Stimulated activated CD4-positive, alpha-beta T cell treated with anti-CD3 and anti-CD28 coated beads, Interleukin-4, amount 100 ng/mL, for 48 hours (primary cell): ENCODE results near the gene TTC24.
"Not testable (repeated sequence)": the region's sequence is repeated elsewhere in the genome, so short reads cannot be mapped to it uniquely, and the experiment has no call there.

Experiments used
- DNase-seq, 2 donors: peaks; one replicate each; pipeline ENCODE4 v3.0.0-alpha.2; 2020; ENCODE audit warnings: low read depth in 2 of 2

The TTC24 gene

GRCh38 chr1:156587927-156588326 is 8.4 kb downstream of the TTC24 start:
- not testable (repeated sequence) for DNase-seq

GRCh38 chr1:156589546-156589945 is 10.0 kb downstream of the TTC24 start:
- DNase-seq: no peak

GRCh38 chr1:156590326-156591180 is 11.0 kb downstream of the TTC24 start:
- DNase-seq: no peak

- DNase-seq: no peak
Observed at GRCh38 chr1:156591181-156591431, 11.6 kb downstream of the TTC24 start.

- DNase-seq: peak; percentile 50 to 64
Observed at GRCh38 chr1:156591432-156592157, 12.1 kb downstream of the TTC24 start, which contains the start of gene NAXE. Gene NAXE (plus strand): TSS chr1:156591776. CDS start chr1:156591805, 29 bp downstream.

GRCh38 chr1:156592158-156592909 is 12.8 kb downstream of the TTC24 start:
- DNase-seq: no peak

- no peak for DNase-seq
Observed at GRCh38 chr1:156592910-156593660, 13.6 kb downstream of the TTC24 start.

GRCh38 chr1:156593661-156593989 is 14.1 kb downstream of the TTC24 start:
- no peak for DNase-seq

GRCh38 chr1:156594190-156594589 is 14.7 kb downstream of the TTC24 start:
- no peak for DNase-seq

GRCh38 chr1:156595016-156595415 is 15.5 kb downstream of the TTC24 start:
- DNase-seq: no peak

- DNase-seq: no peak
Observed at GRCh38 chr1:156596426-156596825, 16.9 kb downstream of the TTC24 start.

- no peak for DNase-seq
Observed at GRCh38 chr1:156598125-156598524, 18.6 kb downstream of the TTC24 start.

- no peak for DNase-seq
Observed at GRCh38 chr1:156598731-156599432, 19.4 kb downstream of the TTC24 start.

GRCh38 chr1:156599811-156600210 is 20.3 kb downstream of the TTC24 start:
- DNase-seq: no peak

GRCh38 chr1:156600733-156601121 is 21.2 kb downstream of the TTC24 start:
- no peak for DNase-seq

- DNase-seq: peak; percentile 68 to 78
Observed at GRCh38 chr1:156601122-156601830, 21.8 kb downstream of the TTC24 start, which contains the start of gene GPATCH4. Gene GPATCH4 (minus strand): TSS chr1:156601479.

- no peak for DNase-seq
Observed at GRCh38 chr1:156601892-156602291, 22.4 kb downstream of the TTC24 start.

- no peak for DNase-seq
Observed at GRCh38 chr1:156602557-156602993, 23.1 kb downstream of the TTC24 start.

GRCh38 chr1:156607344-156607743 is 27.8 kb downstream of the TTC24 start:
- not testable (repeated sequence) for DNase-seq

GRCh38 chr1:156608036-156608674 is 28.6 kb downstream of the TTC24 start:
- peak in 1 of 2 donors; percentile 49 for DNase-seq
